ENCODE measurements around the gene HSD17B7.

Gene HSD17B7

GRCh38 chr1:162772571-162773154 lies 17.8 kb upstream of the HSD17B7 start:
- no peak for TF ChIP-seq ESRRG (CRISPR knock-in tag; IDR thresholded peaks at IDR 0.05)
- TF ChIP-seq SNAI2 (CRISPR knock-in tag; IDR thresholded peaks at IDR 0.05): no peak
- no peak for TF ChIP-seq ARNTL (CRISPR knock-in tag; IDR thresholded peaks at IDR 0.05; ENCODE audit: borderline replicate concordance, low read depth)
- TF ChIP-seq ZFP30 (CRISPR knock-in tag; IDR thresholded peaks at IDR 0.05): no peak
- ATAC-seq: no peak

- ATAC-seq: no peak
- no peak for TF ChIP-seq ZNF565 (CRISPR knock-in tag; conservative IDR thresholded peaks at IDR 0.05; ENCODE audit: low read depth)
- TF ChIP-seq PPARA (CRISPR knock-in tag; IDR thresholded peaks at IDR 0.05; ENCODE audit: borderline replicate concordance): no peak
- TF ChIP-seq TCF4 (CRISPR knock-in tag; IDR thresholded peaks at IDR 0.05; ENCODE audit: borderline replicate concordance): no peak
- TF ChIP-seq TSHZ2 (CRISPR knock-in tag; IDR thresholded peaks at IDR 0.05): no peak
- no peak for TF ChIP-seq PATZ1 (CRISPR knock-in tag; IDR thresholded peaks at IDR 0.05; ENCODE audit: borderline replicate concordance)
- TF ChIP-seq RARB (CRISPR knock-in tag; IDR thresholded peaks at IDR 0.05): no peak
- TF ChIP-seq CSDC2 (CRISPR knock-in tag; IDR thresholded peaks at IDR 0.05): no peak
- TF ChIP-seq ARNTL (CRISPR knock-in tag; IDR thresholded peaks at IDR 0.05; ENCODE audit: borderline replicate concordance, low read depth): no peak
Observed at GRCh38 chr1:162774007-162774406, 16.5 kb upstream of the HSD17B7 start.

- ATAC-seq: no peak
- TF ChIP-seq ZFP30 (CRISPR knock-in tag; IDR thresholded peaks at IDR 0.05) (no peak), ARNTL (CRISPR knock-in tag; IDR thresholded peaks at IDR 0.05; ENCODE audit: borderline replicate concordance, low read depth) (no peak), TOX (CRISPR knock-in tag; IDR thresholded peaks at IDR 0.05; ENCODE audit: borderline replicate concordance) (no peak), ZNF565 (CRISPR knock-in tag; conservative IDR thresholded peaks at IDR 0.05; ENCODE audit: low read depth) (no peak), ZNF70 (CRISPR knock-in tag; IDR thresholded peaks at IDR 0.05) (no peak), ZNF8 (CRISPR knock-in tag; IDR thresholded peaks at IDR 0.05) (no peak), RARB (CRISPR knock-in tag; IDR thresholded peaks at IDR 0.05) (no peak), ZC3H10 (CRISPR knock-in tag; IDR thresholded peaks at IDR 0.05) (no peak), PPARA (CRISPR knock-in tag; IDR thresholded peaks at IDR 0.05; ENCODE audit: borderline replicate concordance) (no peak), ZFP3 (CRISPR knock-in tag; IDR thresholded peaks at IDR 0.05) (no peak), CREB5 (CRISPR knock-in tag; IDR thresholded peaks at IDR 0.05; ENCODE audit: low read depth) (no peak), PATZ1 (CRISPR knock-in tag; IDR thresholded peaks at IDR 0.05; ENCODE audit: borderline replicate concordance) (no peak), OSR1 (CRISPR knock-in tag; IDR thresholded peaks at IDR 0.05) (no peak), CSDC2 (CRISPR knock-in tag; IDR thresholded peaks at IDR 0.05) (no peak), ISL1 (CRISPR knock-in tag; IDR thresholded peaks at IDR 0.05) (no peak), TCF4 (CRISPR knock-in tag; IDR thresholded peaks at IDR 0.05; ENCODE audit: borderline replicate concordance) (no peak), GLIS3 (CRISPR knock-in tag; IDR thresholded peaks at IDR 0.05) (no peak), CSRNP3 (CRISPR knock-in tag; IDR thresholded peaks at IDR 0.05) (no peak)
Observed at GRCh38 chr1:162779043-162779442, 11.5 kb upstream of the HSD17B7 start.

All from SK-N-SH treated with all-trans-retinoic acid at 6 μM for 48 hours (cell line).